ENCODE data around the gene RPUSD1.
"Not testable (repeated sequence)": the region's sequence is repeated elsewhere in the genome, so short reads cannot be mapped to it uniquely, and the experiment has no call there.

RPUSD1 gene

DNA sequence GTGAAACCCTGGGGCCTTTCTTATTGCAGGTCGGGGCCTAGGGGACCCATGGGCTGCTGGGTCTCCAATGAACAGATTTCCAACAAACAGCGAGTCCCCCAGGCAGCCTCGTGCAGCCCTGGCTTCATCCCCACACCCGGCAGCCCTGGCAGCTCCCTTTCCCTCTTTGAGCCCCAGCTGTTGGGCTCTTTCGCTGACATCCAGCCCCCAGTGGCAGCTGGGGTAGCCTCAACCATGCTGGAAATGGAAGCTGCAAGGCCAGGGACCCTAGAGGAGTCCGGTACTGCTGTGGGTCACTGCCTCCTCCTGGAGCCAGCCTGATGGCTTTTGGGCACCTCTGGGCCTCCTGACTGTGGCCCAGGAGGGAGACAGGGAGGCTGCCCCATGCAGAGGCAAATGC, 5.9 kb downstream of the RPUSD1 start:
- no peak for DNase-seq

DNA sequence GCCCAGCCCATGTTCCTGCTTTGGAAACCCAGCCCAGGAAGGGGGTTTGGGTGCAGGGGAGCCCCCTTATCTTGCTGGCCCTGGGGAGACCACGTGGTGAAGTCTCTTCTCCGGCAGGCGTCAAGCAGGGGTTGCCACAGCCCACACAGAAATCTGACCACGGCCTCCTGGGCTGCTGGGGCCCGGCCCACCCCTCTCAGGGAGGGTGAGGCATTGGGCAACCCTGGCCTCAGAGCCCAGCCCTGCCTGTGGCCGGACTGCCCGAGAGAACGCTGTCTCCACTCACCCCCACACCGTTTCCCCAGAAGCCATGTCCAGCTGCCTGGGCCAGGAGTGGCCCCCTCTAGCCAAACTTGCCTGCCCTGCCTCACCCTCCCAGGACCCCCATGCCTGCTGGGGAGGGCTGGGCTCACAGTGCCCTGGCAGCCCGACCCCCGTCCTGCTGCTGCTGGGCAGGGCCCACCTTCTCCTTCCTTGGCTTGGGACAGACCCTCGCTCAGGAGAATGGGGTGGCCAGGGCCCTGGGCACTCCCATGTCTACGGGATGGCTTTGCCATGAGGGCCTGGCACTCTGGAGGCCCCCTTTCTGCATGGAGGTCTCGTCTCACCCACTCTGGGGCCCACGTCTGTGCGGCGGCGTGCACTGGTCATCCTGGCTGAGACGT, 6.7 kb downstream of the RPUSD1 start:
- no peak for DNase-seq

DNA sequence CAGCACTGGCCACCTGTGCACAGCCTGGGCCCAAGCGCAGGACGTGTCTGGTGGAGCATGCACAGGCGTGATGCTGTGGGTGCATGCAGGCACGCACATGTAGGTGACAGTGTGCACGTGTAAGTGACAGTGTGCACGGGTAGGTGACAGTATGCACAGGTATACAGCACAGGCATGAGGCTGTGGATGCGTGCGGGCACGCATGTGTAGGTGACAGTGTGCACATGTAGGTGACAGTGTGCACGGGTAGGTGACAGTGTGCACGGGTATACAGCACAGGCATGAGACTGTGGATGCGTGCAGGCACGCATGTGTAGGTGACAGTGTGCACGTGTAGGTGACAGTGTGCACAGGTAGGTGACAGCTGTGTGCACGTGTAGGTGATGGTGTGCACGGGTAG, 7.9 kb downstream of the RPUSD1 start:
- no peak for DNase-seq

DNA sequence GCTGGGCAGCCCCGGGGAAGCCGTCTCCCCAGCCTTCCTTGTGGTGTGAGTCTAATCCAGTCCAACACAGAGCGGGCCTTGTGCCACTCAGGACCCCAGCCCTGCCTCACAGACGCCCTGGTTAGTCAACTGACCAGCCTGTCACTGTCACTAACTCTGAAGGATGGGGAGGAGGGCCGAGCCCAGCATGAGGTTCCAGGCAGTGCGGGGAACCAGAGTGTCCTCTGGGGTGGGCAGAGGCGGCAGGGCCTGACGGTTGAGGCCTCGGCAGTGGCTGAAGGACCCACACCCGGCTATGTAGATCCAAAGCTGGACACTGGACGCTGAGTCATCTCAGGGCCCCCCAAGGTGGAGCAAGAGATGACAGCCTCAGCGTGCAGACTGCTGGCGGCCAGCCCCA, 8.6 kb downstream of the RPUSD1 start:
- no peak for DNase-seq

DNA sequence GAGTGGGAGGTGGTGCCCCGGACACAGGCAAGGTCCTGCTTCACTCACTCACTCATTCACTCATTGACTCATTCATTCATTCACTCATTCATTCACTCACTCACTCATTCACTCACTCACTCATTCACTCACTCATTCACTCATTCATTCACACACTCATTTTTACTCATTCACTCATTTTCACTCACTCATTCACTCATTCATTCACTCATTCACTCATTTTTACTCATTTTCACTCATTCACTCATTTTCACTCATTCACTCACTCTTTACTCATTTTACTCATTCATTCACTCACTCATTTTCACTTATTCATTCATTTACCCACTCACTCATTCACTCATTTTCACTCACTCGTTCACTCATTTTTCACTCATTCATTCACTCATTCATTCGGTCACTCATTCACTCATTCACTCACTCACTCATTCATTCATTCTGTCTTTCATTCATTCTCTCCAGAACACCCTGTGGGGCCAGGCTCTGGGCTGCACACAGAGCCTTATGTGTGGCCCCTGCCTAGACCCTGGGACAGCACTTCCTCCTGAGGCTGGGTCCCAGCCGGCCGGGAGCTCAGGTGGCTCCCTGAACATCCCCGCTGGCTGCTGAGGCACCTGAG, 9.2 kb downstream of the RPUSD1 start:
- DNase-seq, result no peak

DNA sequence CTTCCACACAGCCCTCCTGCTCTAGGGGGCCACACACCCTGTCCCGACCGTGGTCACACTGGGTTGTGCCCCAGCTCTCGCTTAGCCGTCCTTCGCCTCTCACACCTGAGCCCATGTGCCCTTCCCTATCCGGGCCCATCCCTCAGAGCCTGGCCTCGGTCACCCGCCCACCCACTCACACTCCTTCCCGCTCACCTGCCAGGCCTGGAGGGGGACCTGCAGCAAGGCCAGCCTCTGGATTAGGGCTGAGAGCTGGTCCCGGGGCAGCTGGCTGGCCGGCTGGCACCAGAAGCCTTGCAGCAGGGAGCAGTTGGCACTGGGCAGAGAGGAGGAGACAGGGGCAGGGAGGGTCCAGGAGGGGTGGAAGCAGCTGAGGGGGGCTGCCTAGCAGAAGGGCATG, 9.7 kb downstream of the RPUSD1 start:
- no peak for DNase-seq

DNA sequence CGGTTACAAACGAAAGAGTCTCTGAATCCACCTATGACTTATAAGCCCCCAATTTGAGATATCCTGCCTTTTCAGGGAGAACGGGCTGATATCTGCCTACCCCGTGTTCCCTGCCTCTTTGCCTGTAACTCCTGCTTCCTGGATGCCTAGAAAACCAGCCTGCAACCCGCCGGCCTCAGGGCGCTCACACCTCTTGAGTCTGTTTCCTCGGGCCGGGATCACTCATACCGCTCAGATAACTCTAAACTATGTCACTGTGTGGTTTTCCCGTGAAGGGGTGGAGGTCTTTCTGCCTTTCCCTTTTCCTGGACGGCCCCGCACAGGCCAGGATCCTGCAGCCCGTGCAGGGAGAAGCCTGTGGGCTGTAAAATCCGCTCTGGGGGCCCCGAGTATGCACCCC, 10.4 kb downstream of the RPUSD1 start:
- no peak for DNase-seq

DNA sequence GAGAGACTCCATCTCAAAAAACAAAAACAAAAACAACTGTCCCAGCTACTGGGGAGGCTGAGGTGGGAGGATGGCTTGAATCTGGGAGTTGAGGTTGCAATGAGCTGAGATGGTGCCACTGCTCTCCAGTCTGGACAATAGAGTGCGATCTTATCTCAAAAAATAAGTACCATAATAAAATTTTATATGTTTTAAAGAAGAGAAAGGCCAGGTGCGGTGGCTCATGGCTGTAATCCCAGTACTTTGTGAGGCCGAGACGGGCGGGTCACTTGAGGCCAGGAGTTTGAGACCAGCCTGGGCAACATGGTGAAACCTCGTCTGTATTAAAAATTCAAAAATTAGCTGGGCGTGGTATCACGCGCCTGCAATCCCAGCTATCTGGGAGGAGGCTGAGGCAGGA, 11.4 kb downstream of the RPUSD1 start:
- DNase-seq, result no peak

DNA sequence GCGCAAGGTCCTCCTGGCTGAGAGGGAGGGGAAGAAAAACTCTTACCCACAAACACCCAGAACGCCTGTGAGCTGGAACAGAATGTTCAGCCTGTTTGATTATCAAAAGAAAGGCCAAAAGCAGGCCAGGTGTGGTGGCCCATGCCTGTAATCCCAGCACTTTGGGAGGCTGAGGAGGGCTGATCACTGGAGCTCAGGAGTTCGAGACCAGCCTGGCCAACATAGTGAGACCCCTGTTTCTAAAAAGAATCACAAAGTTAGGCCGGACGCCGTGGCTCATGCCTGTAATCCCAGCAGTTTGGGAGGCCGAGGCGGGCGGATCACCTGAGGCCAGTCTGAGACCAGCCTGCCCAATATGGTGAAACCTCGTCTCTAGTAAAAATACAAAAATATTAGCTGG, 11.9 kb downstream of the RPUSD1 start:
- DNase-seq, result not testable (repeated sequence)

DNA sequence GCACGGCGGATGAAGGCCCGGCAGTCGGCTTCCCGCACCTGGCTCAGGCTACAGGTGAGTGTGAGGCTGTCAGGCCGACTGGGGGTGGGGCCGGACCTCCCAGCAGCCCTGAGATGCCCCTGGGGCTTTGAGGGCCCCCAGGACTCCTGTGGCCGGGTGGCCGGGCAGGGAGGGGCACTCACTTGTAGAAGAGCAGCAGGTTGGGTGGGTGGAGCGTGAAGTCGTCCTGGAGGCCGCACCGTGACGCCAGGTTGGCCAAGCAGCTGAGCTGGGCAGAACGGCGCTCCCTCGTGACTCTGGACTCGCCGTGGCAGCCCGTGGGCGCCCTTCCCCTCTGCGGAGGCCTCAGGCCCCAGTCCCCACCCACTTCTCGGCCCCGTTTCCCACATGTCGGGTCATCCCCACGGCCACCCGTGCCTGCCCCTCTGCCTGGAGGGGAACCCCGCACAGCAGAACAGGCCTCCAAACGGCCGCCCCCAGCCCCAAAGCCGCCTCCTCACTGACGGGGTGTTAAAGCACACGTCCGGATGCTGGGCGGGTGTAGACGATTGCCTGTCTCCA, 12.9 kb downstream of the RPUSD1 start:
- DNase-seq, result no peak

DNA sequence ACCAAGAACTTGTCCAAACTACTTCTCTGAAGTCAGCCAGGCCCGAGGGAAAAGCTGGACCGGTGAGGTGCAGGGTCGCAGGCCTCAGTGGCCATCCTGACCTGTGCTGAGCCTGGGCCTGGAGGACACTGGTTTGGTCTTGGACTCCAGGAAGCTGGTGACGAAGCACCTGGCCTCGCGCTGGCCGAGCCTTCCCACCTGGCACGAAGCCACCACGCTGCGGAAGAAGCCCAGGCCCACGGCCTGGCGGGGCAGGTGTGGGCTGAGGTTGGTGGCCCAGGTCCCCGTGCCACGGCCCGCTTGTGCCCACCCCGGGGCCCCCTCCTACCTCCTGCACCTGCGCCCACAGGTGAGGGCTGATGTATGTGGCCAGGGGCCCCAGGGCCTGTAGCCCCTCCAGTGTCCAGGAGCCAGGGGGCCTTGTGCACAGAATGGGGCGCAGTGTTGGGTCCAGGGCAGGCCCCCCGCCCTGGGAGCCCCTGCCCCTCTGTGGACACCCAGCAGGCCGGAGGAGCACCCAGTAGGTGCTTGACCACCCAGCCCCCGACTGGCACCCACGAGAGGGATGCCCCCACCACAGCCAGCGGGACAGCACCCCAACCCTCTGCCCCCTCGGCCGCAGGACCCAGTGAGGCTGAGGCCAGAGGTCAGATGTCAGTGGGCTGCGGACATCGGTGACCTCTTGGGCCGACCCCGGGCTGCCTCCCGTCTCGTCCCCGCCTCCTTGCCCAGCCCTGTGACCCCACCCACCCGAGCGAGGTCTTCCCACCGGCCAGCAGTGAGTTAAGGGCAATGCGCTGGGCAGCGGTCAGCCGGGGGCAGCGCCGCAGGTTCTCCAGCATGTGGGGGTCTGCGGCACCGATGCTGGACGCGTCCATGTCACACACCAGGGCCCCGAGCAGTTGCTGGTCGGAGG, 13.8 kb downstream of the RPUSD1 start:
- DNase-seq, result no peak

DNA sequence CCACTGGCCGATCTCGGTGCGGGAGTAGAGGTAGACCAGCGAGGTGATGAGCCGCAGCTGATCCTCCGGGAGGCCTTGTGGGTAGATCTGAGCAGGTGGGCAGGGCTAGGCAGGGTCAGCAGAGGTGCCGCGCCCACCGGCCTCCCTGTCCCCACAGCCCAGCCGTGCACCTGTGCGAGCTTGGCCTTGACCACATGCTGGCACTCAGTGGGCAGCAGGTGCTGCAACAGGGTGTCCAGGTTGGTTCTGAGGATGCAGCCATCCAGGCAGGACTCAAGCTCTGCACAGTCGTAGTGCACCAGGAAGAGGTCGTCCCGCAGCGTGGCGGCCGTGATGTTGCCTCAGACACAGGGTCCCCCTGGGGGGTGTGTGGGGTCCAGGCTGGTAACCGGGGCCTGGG, 15.2 kb downstream of the RPUSD1 start:
- DNase-seq, result no peak

DNA sequence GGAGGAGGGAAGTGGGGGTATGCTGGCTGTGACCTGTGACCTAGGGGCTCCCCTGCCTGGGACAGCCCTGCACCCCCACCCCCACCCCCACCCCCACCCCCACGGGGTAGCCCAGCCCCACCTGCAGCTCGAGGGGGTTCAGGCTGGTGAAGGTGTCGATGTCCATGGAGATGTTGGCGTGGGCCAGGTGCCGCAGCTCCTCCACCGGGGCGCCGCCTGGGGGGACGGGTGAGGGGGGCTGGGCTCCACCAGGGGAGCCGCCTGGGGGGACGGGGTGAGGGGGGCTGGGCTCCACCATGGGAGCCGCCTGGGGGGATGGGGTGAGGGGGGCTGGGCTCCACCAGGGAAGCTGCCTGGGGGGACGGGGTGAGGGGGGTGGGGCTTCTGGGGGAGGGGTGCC, 17.8 kb downstream of the RPUSD1 start:
- no peak for DNase-seq

DNA sequence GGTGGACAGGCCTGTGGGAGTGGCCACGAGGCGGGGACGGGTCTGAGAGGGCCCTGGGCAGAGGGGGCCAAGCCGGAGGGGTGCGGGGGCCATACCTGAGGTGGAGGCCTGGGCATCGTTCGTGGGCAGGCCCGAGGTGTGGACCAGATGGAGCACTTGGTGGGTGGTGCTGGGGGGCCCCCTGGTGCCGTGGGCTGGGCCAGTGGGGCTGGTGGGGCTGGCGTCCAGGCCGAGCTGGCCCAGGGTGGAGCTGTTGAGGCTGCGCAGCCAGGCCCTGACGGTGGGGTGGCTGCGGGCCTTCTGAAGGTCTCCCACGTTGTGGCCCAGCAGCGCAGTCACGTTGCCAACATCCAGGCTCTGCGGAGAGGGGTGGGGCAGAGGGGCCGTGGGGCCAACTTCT, 18.2 kb downstream of the RPUSD1 start:
- no peak for DNase-seq

DNA sequence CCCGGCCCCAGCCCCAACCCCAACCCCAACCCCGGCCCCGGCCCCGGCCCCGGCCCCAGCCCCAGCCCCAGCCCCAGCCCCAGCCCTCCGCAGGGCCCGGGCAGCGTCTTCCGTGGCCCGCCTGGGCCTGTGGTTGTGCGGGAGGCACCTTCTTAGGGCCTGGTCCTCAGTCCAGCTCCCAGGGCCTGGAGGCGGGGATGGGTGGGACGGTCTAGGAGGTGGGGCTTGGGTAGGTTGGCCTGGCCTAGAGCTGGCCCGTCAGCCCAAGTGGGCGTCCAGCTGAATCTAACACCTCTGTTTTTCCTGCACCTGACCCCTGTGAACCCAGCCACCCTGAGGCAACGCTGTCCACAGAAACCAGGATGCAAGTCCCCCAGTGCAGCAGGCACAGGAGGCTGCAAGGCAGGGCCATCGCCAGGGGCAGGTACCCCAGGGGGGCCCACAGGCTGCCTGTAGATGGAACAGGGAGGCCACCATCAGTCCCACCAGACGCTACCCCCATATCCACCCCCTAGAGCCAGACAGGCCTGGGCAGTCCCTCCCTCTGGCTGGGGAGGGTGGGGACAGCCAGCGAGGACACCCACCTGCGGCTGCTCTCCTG, 18.9 kb downstream of the RPUSD1 start:
- DNase-seq, result no peak

DNA sequence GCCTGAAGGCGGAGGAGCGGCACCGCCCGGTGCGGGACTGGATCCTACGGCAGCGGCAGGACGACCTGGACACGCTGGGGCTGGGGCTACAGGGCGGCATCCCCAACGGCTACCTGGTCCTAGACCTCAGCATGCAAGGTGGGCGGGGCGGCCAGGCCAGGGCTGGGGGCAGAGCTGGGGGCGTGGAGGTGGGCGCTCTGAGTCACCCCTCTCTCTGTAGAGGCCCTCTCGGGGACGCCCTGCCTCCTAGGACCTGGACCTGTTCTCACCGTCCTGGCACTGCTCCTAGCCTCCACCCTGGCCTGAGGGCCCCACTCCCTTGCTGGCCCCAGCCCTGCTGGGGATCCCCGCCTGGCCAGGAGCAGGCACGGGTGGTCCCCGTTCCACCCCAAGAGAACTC, 19.8 kb downstream of the RPUSD1 start:
- no peak for DNase-seq

DNA sequence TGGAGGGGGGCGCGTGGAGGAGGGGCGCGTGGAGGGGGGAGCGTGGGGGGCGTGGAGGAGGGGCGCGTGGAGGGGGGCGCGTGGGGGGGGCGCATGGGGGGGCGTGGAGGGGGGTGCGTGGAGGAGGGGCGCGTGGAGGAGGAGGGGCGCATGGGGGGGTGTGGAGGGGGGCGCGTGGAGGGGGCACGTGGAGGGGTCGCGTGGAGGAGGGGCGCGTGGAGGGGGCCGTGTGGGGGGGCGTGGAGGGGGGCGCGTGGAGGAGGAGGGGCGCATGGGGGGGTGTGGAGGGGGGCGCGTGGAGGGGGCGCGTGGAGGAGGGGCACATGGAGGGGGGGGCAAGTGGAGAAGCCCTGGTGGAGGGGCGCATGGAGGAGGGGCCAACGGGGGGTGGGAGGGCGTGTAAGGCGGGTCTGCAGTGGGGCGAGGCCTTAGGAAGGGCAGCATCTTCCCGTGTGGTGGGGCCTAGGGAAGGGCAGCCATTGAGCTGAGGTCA, 20.4 kb downstream of the RPUSD1 start:
- DNase-seq, result no peak

DNA sequence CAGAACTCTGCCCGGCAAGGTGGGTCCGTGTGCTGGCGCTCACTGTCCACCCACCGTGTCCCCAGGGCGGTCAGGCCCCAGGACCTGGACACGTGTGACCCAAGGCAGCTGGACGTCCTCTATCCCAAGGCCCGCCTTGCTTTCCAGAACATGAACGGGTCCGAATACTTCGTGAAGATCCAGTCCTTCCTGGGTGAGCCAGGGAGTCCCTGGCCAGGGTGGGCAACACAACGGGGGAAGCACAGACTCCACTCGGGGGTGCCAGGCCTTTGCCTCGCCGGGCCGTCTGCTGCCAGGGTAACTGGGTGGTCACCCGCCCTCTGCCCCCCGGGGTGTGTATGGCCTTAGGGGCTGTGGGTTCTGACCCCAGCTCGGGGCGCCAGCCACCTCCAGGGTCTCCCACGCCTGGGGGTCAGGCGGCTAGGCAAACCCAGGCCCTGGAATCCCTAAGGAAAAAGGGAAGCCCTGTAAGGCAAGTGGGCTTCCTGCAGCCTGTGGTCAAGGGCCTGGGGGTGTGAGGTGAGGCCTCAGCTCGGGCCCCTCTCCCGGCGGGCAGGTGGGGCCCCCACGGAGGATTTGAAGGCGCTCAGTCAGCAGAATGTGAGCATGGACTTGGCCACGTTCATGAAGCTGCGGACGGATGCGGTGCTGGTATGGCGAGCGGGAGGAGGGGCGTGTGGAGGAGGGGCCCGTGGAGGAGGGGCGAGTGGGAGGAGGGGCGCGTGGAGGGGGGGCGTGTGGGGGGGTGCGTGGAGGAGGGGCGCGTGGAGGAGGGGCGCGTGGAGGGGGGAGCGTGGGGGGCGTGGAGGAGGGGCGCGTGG, 21.2 kb downstream of the RPUSD1 start:
- DNase-seq, result no peak

DNA sequence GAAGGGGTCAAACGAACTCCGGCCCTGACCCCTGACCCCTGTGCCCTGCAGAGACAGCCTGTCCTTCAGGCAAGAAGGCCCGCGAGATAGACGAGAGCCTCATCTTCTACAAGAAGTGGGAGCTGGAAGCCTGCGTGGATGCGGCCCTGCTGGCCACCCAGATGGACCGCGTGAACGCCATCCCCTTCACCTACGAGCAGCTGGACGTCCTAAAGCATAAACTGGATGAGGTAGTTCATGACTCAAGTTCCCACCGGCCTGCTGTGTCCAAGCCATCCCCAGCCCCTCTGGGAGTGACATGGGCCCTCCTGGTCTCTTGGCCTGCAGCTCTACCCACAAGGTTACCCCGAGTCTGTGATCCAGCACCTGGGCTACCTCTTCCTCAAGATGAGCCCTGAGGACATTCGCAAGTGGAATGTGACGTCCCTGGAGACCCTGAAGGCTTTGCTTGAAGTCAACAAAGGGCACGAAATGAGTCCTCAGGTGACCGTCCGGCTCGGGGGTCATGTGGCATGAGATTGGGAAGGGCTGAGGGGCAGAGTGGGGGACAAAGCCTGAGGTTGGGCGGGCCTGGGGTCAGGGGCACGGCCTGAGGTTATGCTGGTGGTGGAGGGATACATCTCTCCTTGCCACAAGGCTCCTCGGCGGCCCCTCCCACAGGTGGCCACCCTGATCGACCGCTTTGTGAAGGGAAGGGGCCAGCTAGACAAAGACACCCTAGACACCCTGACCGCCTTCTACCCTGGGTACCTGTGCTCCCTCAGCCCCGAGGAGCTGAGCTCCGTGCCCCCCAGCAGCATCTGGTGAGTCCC, 22.0 kb downstream of the RPUSD1 start:
- no peak for DNase-seq

DNA sequence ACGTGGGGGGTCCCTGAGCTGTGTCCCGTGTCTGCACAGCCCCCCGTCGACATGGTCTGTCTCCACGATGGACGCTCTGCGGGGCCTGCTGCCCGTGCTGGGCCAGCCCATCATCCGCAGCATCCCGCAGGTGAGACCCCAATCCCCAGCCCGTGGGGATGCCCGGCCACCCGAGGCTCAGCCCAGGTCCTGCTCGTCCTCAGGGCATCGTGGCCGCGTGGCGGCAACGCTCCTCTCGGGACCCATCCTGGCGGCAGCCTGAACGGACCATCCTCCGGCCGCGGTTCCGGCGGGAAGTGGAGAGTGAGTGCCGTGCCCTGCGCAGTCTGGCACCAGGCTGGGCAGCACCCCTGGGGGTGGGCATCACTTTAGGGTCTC, 22.7 kb downstream of the RPUSD1 start:
- no peak for DNase-seq
